ENCODE results near the gene GTF3C1.

GTF3C1 gene

GRCh38 chr16:27448532-27449433, 100.9 kb downstream of the GTF3C1 start:
- Histone ChIP-seq H2AFZ (ENCODE audit: low read length) (no peak overlapping the region), H3K79me2 (ENCODE audit: low read length) (no peaks in the 10 kb centered on the region), H3K4me3 (ENCODE audit: low read length) (no peak overlapping the region), H3K9ac (ENCODE audit: low read length) (no peak overlapping the region), H4K20me1 (ENCODE audit: insufficient read depth, low read length) (no peaks in the 10 kb centered on the region), H3K9me2 (replicated peaks; ENCODE audit: insufficient read depth, low read length) (no peaks in the 10 kb centered on the region), H3K4me1 (ENCODE audit: low read length) (no peaks in the 10 kb centered on the region), H3F3A (ENCODE audit: insufficient read depth, low read length) (no peaks in the 10 kb centered on the region), H3K4me2 (ENCODE audit: low read depth, low read length) (no peak overlapping the region), H3K36me3 (replicated peaks; ENCODE audit: insufficient read depth, low read length) (0 out of 2 replicates have a peak, but pooled peaks cover 3% of the 10 kb centered on the region), H3K27me3 (replicated peaks; ENCODE audit: insufficient read depth, low read length) (no peaks in the 10 kb centered on the region), H3K27ac (ENCODE audit: low read length) (no peak overlapping the region), H3K9me3 (replicated peaks; ENCODE audit: insufficient read depth, low read length) (no peaks in the 10 kb centered on the region)
- DNase-seq: no peak
- TF ChIP-seq CTCF (IDR thresholded peaks at IDR 0.05; ENCODE audit: low read length) (no peak), EZH2 (optimal IDR thresholded peaks at IDR 0.05; ENCODE audit: low read depth, low read length) (no peak), EZH2phosphoT487 (IDR thresholded peaks at IDR 0.05; ENCODE audit: low read length) (no peak)

- no peaks in the 10 kb centered on the region for H3K27me3 ChIP-seq (replicated peaks; ENCODE audit: insufficient read depth, low read length)
- no peak overlapping the region for H3K4me3 ChIP-seq (ENCODE audit: low read length)
- no peaks in the 10 kb centered on the region for H3K9me3 ChIP-seq (replicated peaks; ENCODE audit: insufficient read depth, low read length)
- no peaks in the 10 kb centered on the region for H4K20me1 ChIP-seq (ENCODE audit: insufficient read depth, low read length)
- H3K4me1 ChIP-seq (ENCODE audit: low read length): no peaks in the 10 kb centered on the region
- H3K9me2 ChIP-seq (replicated peaks; ENCODE audit: insufficient read depth, low read length): no peaks in the 10 kb centered on the region
- no peak overlapping the region for H3K4me2 ChIP-seq (ENCODE audit: low read depth, low read length)
- H3K36me3 ChIP-seq (replicated peaks; ENCODE audit: insufficient read depth, low read length): 0 out of 2 replicates have a peak, but pooled peaks cover 3% of the 10 kb centered on the region
- H3K79me2 ChIP-seq (ENCODE audit: low read length): no peaks in the 10 kb centered on the region
- no peak for DNase-seq
- TF ChIP-seq EZH2 (optimal IDR thresholded peaks at IDR 0.05; ENCODE audit: low read depth, low read length) (no peak), EZH2phosphoT487 (IDR thresholded peaks at IDR 0.05; ENCODE audit: low read length) (no peak), CTCF (IDR thresholded peaks at IDR 0.05; ENCODE audit: low read length) (no peak)
- no peak overlapping the region for H3K27ac ChIP-seq (ENCODE audit: low read length)
- no peak overlapping the region for H2AFZ ChIP-seq (ENCODE audit: low read length)
- H3F3A ChIP-seq (ENCODE audit: insufficient read depth, low read length): no peaks in the 10 kb centered on the region
- no peak overlapping the region for H3K9ac ChIP-seq (ENCODE audit: low read length)
Observed at GRCh38 chr16:27447301-27447700, 102.4 kb downstream of the GTF3C1 start.

- Histone ChIP-seq H2AFZ (ENCODE audit: low read length) (no peak overlapping the region), H3K4me2 (ENCODE audit: low read depth, low read length) (no peak overlapping the region), H3K27me3 (replicated peaks; ENCODE audit: insufficient read depth, low read length) (no peaks in the 10 kb centered on the region), H3F3A (ENCODE audit: insufficient read depth, low read length) (no peaks in the 10 kb centered on the region), H3K79me2 (ENCODE audit: low read length) (no peaks in the 10 kb centered on the region), H3K4me3 (ENCODE audit: low read length) (no peak overlapping the region), H4K20me1 (ENCODE audit: insufficient read depth, low read length) (no peaks in the 10 kb centered on the region), H3K9me2 (replicated peaks; ENCODE audit: insufficient read depth, low read length) (no peaks in the 10 kb centered on the region), H3K4me1 (ENCODE audit: low read length) (no peaks in the 10 kb centered on the region), H3K36me3 (replicated peaks; ENCODE audit: insufficient read depth, low read length) (0 out of 2 replicates have a peak, but pooled peaks cover 3% of the 10 kb centered on the region), H3K9me3 (replicated peaks; ENCODE audit: insufficient read depth, low read length) (no peaks in the 10 kb centered on the region), H3K9ac (ENCODE audit: low read length) (no peak overlapping the region), H3K27ac (ENCODE audit: low read length) (no peak overlapping the region)
- DNase-seq: no peak
- no peak for TF ChIP-seq CTCF (IDR thresholded peaks at IDR 0.05; ENCODE audit: low read length)
- TF ChIP-seq EZH2phosphoT487 (IDR thresholded peaks at IDR 0.05; ENCODE audit: low read length): no peak
- no peak for TF ChIP-seq EZH2 (optimal IDR thresholded peaks at IDR 0.05; ENCODE audit: low read depth, low read length)
Observed at GRCh38 chr16:27446721-27447120, 103.0 kb downstream of the GTF3C1 start.

Measured in MM.1S (cell line).